GM12875 (cell line): ENCODE results near the gene C11orf52.

Experiments
- H3K4me3 ChIP-seq: one replicate; pipeline ENCODE4 v1.5.1; 2011; ENCODE audit warnings: low read depth, low read length, control low read depth
- CTCF ChIP-seq: IDR thresholded peaks from 2 replicates; pipeline ENCODE4 v1.5.1; 2011; ENCODE audit warnings: low read depth, mild to moderate bottlenecking, control low read depth, inconsistent platforms, low read length, moderate library complexity, borderline replicate concordance; ENCODE audit not compliant: insufficient read depth

C11orf52 gene

GRCh38 chr11:111913031-111913861, 5.5 kb upstream of the C11orf52 start:
- no peak overlapping the region for H3K4me3 ChIP-seq
- TF ChIP-seq CTCF = no peak

- H3K4me3 ChIP-seq = no peak overlapping the region
- no peak for TF ChIP-seq CTCF
Measured at GRCh38 chr11:111913997-111914396, 4.7 kb upstream of the C11orf52 start.

GRCh38 chr11:111916768-111917167, 1.9 kb upstream of the C11orf52 start:
- no peak for TF ChIP-seq CTCF
- H3K4me3 ChIP-seq = no peak overlapping the region

GRCh38 chr11:111917312-111917711, 1.4 kb upstream of the C11orf52 start:
- no peak for TF ChIP-seq CTCF
- no peak overlapping the region for H3K4me3 ChIP-seq

GRCh38 chr11:111917788-111918187, 925 bp upstream of the C11orf52 start:
- no peak for TF ChIP-seq CTCF
- no peak overlapping the region for H3K4me3 ChIP-seq

- no peak for TF ChIP-seq CTCF
- H3K4me3 ChIP-seq = no peak overlapping the region
Measured at GRCh38 chr11:111920908-111921307, 2.2 kb downstream of the C11orf52 start.

- TF ChIP-seq CTCF = no peak
- no peak overlapping the region for H3K4me3 ChIP-seq
Measured at GRCh38 chr11:111921541-111922230, 3.0 kb downstream of the C11orf52 start.
